Epithelial cell of prostate (primary cell): Measurements from ENCODE around the gene RCN2.
"Not testable (repeated sequence)": the region's sequence is repeated elsewhere in the genome, so short reads cannot be mapped to it uniquely, and the experiment has no call there.

Source experiments
- DNase-seq: peaks from one replicate; pipeline ENCODE4 v3.0.0-alpha.2; 2011; ENCODE audit warnings: low read depth, low spot score
- H3K27ac ChIP-seq: fragments of 450-650 bp; 2 replicates; pipeline ENCODE4 v1.5.1; 2017; ENCODE audit warnings: mild to moderate bottlenecking

RCN2 gene, protein sequence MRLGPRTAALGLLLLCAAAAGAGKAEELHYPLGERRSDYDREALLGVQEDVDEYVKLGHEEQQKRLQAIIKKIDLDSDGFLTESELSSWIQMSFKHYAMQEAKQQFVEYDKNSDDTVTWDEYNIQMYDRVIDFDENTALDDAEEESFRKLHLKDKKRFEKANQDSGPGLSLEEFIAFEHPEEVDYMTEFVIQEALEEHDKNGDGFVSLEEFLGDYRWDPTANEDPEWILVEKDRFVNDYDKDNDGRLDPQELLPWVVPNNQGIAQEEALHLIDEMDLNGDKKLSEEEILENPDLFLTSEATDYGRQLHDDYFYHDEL

DNA sequence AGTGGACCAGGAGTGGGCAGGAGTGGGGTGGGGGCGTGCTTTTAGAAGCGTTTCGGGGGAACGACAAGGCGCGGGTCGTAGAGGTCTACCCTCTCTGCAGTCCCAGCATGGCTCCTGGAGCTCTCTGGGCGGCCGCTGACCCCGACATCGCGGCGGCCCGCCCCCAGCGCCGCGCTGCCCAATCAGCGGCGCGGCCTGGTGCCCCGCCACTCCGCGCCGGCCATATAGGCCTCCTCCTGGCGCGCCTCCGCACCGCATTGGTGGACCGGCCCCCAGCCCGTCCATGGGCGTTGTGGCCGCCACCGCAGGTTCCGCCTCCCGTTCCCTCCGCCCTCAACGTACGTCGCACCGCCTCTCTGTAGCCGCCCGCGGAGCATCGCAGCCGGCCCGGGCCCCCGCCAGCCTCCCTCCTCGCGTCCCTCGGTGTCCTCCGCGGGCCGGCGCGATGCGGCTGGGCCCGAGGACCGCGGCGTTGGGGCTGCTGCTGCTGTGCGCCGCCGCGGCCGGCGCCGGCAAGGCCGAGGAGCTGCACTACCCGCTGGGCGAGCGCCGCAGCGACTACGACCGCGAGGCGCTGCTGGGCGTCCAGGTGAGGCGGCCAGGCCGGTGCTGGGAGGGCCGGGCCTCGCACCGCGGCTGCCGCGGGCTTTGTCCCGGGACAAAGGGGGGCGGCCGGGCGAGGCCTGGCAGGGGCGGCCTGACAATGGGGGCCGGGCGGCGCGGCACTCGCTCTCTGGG is at the start of gene RCN2:
RCN2 (plus strand) TSS at position 353 of the 738 bp plus-strand sequence; CDS start at position 446, 93 bp downstream.
- peak; percentile 71 for DNase-seq
- peak within 1 kb of the TSS; percentile 41 for H3K27ac ChIP-seq

DNA sequence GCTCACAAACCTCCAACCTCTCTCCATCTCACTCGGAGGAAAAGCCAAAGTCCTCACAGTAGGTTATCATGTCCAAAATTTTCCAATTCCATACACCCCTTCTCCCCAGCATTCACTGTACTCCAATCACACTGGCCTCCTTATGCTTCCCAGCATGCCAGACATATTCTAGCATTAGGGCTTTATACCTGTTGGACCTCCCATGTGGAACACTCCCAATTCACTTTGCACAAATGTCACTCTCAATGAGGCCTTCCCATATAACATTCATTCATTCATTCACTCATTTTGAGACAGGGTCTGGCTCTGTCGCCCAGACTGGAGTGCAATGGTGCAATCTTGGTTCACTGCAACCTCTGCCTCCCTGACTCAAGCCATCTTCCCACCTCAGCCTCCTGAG is 46.3 kb upstream of the RCN2 start:
- DNase-seq = no peak
- H3K27ac ChIP-seq = no peak overlapping the region

DNA sequence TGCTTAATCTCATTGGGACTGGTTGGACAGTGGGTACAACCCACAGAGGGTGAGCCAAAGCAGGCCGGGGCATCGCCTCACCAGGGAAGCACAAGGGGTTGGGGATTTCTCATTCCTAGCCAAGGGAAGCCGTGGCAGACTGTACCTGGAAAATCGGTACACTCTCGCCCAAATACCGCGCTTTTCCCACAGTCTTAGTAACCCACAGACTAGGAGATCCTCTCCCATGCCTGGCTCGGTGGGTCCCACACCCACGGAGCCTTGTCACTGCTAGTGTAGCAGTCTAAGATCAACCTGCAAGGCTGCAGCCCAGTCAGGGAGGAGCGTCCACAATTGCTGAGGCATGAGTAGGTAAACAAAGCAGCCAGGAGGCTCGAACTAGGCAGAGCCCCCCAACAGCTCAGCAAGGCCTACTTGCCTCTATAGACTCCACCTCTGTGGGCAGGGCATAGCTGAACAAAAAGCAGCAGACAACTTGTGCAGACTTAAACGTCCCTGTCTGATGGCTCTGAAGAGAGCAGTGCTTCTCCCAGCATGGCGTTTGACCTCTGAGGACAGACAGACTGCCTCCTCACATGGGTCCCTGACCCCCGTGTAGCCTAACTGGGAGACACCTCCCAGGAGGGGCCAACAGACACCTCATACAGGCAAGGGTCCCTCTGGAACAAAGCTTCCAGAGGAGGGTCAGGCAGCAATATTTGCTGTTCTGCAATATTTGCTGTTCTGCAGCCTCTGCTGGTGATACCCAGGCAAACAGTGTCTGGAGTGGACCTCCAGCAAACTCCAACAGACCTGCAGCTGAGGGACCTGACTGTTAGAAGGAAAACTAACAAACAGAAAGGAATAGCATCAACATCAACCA is 44.0 kb upstream of the RCN2 start:
- H3K27ac ChIP-seq, DNase-seq: not testable (repeated sequence)

DNA sequence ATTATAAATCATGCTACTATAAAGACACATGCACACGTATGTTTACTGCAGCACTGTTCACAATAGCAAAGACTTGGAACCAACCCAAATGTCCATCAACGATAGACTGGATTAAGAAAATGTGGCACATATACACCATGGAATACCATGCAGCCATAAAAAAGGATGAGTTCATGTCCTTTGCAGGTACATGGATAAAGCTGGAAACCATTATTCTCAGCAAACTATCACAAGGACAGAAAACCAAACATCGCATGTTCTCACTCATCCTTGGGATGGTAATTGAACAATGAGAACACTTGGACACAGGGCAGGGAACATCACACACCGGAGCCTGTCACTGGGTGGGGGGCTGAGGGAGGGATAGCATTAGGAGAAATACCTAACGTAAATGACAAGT is 38.7 kb upstream of the RCN2 start:
- not testable (repeated sequence) for H3K27ac ChIP-seq, DNase-seq

DNA sequence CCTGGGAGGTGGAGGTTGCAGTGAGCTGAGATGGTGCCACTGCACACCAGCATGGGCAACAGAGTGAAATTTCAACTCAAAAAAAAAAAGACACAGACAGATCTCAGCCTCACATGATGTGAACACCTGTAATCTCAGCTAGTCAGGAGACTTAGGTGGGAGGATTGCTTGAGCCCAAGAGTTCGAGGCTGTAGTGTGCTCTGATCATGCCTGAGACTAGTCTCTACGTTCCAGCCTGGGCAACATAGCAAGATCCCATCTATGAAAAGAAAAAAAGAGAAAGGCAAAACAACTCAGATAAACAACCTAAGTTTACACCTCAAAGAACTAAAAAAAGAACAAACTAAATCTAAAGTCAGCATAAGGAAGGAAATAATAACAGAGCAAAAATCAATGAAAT is 37.4 kb upstream of the RCN2 start:
- no peak overlapping the region for H3K27ac ChIP-seq
- no peak for DNase-seq

DNA sequence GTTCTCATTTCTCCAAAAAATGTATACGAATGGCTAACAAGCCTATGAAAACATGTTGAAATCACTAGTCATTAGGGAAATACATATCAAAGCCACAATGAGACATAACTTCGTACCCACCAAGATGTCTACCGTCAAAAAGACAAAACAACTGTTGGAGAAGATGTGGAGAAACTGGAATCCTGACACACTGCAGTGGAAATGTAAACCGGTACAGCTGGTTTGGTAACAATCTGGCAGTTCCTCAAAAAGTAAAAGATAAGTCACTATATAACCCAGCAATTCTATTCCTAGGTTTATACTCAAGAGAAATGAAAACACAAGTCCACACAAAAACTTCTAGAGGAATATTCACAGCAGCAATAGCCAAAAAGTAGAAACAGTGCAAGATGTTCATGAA is 33.4 kb upstream of the RCN2 start:
- DNase-seq = peak; percentile 16
- H3K27ac ChIP-seq = peak overlapping the region; percentile 5

DNA sequence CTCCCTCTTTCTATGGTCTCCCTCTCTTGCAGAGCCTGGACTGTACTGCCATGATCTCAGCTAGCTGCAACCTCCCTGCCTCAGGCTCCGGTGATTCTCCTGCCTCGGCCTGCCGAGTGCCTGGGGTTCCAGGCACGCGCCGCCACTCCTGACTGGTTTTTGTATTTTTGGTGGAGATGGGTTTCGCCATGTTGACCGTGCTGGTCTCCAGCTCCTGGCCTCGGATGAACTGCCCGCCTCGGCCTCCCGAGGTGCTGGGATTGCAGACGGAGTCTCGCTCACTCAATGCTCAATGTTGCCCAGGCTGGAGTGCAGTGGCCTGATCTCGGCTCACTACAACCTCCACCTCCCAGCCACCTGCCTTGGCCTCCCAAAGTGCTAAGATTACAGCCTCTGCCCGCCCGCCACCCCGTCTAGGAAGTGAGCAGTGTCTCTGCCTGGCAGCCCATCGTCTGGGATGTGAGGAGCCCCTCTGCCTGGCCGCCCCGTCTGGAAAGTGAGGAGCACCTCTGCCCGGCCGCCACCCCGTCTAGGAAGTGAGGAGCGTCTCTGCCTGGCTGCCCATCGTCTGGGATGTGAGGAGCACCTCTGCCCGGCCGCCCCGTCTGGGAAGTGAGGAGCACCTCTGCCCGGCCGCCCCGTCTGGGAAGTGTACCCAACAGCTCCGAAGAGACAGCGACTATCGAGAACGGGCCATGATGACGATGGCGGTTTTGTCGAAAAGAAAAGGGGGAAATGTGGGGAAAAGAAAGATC is 32.2 kb upstream of the RCN2 start:
- DNase-seq, H3K27ac ChIP-seq: not testable (repeated sequence)

DNA sequence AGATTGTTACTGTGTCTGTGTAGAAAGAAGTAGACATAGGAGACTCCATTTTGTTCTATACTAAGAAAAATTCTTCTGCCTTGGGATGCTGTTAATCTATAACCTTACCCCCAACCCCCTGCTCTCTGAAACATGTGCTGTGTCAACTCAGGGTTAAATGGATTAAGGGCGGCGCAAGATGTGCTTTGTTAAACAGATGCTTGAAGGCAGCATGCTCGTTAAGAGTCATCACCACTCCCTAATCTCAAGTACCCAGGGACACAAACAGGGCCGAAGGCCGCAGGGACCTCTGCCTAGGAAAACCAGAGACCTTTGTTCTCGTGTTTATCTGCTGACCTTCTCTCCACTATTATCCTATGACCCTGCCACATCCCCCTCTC is 31.6 kb upstream of the RCN2 start:
- not testable (repeated sequence) for H3K27ac ChIP-seq, DNase-seq

DNA sequence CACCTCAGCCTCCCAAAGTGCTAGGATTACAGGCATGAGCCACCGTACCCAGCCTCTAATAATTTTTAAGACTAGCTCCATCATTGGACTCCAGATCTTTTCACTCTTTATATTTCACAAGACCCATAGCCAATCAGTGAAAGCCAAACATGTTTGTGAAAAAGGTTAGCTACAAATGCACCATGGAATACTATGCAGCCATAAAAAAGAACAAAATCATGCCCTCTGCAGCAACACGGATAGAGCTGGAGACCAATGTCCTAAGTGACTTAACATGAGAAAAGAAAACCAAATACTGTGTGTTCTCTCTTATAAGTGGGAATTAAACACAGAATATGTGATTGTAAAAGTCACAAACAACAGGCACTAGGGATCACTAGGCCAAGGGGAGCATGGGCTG is 29.6 kb upstream of the RCN2 start:
- no peak for DNase-seq
- H3K27ac ChIP-seq = no peak overlapping the region

DNA sequence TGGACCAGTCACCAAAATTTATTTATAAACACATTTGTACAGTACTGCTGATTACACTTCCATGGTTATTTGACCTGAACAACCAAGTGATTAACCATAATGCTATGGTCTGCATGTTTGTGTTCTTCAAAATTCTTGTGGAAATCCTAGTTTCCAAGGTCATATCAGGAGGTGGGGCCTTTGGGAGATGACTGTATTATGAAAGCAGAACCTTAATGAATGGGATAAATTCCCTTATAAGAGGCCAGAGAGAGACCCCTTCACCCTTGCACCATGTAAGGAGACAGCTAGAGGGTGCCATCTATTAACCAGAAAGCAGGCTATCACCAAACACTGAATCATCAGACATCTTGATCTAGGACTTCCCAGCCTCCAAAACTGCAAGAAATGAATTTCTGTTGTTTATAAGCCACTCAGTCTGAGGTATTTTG is 28.3 kb upstream of the RCN2 start:
- no peak overlapping the region for H3K27ac ChIP-seq
- no peak for DNase-seq

DNA sequence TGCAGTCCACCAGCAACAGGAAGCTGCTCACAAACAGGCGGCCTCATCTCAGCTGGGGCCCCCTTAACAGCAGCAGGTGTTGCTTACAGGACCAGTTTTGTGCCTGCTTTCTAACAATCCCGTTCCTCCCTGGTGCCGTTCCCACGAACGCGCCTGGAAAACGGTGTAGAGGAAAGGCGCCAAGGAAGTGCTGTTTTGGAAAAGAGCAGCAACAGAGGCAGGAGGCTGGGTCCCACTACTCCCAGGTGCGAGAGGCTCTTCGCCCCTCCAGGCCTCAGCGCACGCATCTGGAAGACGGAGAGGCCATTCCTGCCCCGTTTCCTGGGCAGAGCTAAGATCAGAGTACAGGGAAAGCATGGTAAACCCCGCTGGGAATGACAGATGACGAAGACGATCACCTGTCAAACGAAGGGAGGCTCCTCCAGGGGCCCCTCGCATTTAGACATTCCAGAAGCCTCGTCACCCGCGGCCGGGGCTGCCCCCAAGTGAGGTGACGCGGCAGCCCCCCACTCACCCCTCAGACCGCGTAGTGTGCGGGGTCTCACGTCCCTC is 27.0 kb upstream of the RCN2 start:
- DNase-seq = no peak
- H3K27ac ChIP-seq = peak overlapping the region; percentile 33

DNA sequence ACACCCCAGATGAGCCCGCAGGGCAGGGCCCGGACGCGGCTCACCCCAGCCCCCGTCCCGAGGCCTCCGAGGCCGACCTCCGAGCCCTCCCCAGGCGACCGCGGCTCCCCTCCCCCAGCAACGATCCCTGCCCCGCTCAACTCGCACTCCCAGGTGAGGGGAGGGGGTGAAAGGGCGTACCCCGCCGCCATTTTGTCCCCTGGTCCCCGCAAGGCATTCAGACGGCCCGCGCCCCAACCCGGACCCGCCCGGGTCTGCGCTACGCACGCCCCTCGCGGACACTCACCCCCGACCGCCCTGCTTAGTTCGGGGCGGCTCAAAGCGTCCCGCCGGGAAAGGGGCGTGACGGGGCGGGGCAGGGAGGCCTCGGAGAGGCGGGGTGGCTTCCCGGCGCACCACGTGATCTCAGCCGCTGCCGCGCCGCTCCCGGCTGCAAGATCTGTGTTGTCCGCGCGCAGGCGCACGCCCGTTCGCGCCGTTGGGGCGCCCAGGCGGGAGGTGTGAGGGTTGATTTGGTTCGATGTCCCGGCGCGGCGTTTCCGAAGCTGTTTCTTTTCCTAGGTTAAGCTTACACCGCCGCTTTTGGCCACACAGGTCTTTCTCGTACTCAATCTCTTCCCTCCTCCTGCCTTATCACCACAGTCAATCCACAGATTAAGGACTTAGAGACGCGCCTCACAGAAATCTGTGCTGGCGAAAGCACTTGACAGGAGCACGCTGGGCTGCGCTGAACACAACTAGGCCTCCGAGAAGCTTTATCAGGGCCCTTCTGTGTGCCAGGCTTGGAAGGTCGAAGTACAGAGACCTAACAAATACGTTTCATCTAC is 26.3 kb upstream of the RCN2 start, which contains the start of gene SCAPER:
SCAPER (minus strand) TSS at position 328 of the 827 bp plus-strand sequence. CDS start 21,523 bp downstream, outside the sequence.
- peak within 1 kb of the TSS; percentile 33 for H3K27ac ChIP-seq
- peak; percentile 22 for DNase-seq

DNA sequence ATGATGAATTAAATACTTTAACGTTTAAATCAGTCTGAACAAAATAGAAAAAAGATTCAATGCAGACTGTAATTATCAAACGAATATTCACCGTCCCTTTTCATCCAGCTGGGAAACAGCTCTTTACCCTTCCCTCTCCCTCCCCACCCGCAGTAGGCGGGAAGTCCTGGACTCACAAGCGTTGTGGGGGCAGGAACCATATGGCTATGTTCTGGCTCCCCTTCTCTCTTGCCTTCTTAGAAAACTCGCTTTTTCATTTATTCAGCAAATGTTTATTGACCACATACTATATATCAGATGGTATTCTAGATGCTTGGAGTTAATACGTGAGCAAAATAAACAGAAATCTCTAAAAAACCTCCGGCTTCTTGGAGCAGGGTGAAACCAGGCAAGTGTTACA is 25.7 kb upstream of the RCN2 start:
- DNase-seq = no peak
- no peak overlapping the region for H3K27ac ChIP-seq

DNA sequence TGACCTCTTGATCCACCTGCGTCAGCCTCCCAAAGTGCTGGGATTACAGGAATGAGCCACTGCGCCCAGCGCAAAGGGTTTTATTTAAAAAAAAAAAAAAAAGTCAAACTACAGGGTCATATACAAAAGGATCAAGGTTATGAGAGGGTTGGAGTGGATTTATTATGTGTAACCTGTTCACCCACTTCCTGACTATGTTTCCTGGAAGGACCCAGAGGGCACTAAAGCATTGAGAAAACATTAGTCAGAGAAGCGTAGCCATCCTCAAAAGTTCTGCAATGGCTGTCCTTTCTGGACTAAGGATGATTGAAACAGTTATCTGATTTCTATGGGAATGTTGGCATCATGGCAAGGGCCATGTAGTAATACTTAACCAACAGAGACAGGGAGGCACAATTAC is 19.1 kb upstream of the RCN2 start:
- no peak for DNase-seq
- no peak overlapping the region for H3K27ac ChIP-seq

DNA sequence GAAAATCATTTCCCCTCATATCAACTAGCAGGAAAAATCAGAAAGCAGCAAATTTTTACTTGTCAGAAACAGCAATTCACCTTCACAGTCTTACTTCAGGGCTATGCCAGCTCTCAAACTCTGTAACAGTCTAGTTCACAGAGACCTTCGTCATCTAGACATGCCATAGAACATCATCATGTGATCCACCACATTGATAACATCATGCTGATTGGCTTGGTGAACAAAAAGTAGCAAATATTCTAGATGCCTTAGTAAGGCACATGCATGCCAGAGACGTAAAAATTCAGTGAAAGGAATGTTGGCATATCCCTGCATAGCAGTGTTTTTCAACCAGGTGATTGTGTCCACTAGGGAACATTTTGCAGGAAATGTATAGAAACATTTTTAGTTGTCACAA is 17.8 kb upstream of the RCN2 start:
- no peak for DNase-seq
- no peak overlapping the region for H3K27ac ChIP-seq

DNA sequence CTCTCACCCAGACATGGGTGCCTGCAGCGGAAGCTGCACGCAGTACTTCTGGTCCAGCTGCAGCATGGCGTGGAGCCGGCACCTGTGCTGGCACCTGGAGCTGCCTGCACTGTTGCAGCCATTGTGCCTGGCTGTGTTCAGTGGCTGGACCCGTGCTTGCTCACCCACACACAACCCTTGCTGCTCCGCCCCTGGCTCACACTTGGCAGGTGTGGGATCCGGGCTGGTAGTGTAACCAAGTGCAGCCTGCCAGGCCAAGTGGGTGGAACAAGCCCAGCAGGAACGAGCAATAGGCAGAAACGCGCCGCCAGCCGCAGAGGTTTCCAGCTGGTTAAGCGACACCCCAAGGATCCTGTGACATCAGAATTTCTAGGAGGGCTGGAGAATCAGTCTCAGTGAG is 15.2 kb upstream of the RCN2 start:
- DNase-seq = no peak

DNA sequence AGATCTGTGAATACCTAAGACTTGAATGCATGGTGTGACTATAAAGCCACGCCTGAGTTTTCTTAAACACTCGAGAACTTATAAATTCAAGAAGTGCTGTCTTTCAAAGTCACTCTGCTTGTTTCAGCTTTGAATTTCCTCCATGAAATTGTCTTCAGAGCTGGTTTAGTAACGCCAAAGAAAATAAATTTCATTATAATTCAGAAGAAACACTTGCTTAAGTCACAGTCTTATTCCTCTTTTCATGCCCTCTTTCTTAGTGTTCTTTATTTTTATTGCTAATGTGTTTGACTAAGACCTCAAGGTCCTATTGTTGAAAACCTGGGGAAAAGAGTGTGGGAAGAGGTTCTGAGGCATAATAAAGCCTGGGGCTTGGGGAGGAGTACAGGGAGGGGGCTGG is 3.3 kb upstream of the RCN2 start:
- no peak for DNase-seq
- peak overlapping the region; percentile 39 for H3K27ac ChIP-seq

More for the DNA sequence above, 15.2 kb upstream of the RCN2 start:
- no peak overlapping the region for H3K27ac ChIP-seq

DNA sequence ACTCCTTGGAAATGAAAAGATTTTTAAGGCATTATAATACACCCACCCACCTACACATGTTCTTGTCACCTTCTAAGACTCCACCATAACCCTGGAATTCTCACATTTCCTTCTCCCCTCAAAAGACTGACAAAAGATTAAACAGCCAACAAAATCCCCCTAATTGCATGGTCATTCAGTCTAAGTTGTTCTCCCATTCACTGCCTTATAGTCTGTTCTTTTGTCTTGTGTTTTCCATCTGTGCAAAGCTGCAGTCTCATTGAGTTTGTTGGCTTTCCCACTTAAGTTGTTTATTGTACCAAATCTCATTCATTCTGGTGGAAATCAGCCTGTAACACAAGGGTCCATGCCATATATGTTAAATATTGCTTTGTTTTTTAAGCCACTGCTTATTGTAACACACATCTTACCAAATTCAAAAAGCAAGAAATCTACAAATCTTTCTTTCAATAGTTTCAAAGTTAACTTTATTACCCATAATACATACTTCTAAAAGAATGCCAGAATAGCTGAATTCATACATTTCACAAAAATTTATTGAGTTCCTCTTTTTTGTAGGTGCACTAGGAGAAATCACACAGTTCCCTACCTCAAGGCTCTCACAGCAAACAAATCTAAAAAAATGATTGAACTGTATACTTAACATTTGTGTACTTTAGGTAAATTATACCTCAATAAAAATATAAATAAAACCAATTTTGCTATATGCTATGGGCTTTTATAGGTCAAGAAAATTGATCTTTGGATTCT is 2.4 kb upstream of the RCN2 start:
- DNase-seq = no peak

More for the DNA sequence above, 2.4 kb upstream of the RCN2 start:
- H3K27ac ChIP-seq = no peak overlapping the region
